ENCODE data around the gene TRAF3.
"Not testable (repeated sequence)": the region's sequence is repeated elsewhere in the genome, so short reads cannot be mapped to it uniquely, and the experiment has no call there.

The TRAF3 gene

DNA sequence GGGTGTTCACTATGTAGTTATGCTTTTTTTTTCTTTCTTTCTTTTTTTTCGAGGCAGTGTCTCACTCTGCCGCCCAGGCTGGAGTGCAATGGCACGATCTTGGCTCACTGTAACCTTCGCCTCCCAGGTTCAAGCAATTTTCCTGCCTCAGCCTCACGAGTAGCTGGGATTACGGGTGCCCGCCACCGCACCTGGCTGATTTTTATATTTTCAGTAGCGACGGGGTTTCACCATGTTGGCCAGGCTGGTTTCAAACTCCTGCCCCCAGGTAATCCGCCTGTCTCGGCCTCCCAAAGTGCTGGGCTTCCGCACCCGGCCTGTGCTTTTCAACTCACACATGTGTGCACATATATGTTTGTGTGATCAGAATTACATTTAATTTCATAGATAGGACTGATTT is 106.3 kb downstream of the TRAF3 start:
- no peak overlapping the region for H3K4me3 ChIP-seq (ENCODE audit: low read depth, low read length)

GRCh38 chr14:102885737-102886447 is 108.6 kb downstream of the TRAF3 start:
- no peak overlapping the region for H3K4me3 ChIP-seq (ENCODE audit: low read depth, low read length)

GRCh38 chr14:102888748-102889147 is 111.5 kb downstream of the TRAF3 start:
- no peak overlapping the region for H3K4me3 ChIP-seq (ENCODE audit: low read depth, low read length)

DNA sequence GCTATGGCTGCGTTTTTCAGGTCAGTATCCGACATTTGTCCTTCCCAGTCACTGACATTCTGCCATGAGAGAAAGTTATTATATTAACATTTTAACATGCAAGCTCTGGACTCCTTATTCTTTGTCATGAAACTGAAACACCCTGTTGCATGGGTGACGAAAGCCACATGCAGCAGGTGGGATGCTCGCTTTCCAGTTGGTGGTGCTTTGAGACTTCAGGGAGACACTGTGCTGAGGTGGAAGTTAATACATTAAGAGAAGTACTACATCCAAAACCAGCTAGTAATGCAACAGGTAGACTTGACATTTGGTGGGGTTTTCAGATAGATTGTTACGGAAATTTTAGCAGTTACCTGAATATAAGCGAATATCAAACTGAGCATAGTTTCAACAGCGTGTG is 112.4 kb downstream of the TRAF3 start:
- no peak overlapping the region for H3K4me3 ChIP-seq (ENCODE audit: low read depth, low read length)

- H3K4me3 ChIP-seq (ENCODE audit: low read depth, low read length) = no peak overlapping the region
Observed at GRCh38 chr14:102891111-102891510, 113.9 kb downstream of the TRAF3 start.

GRCh38 chr14:102891556-102891955 is 114.3 kb downstream of the TRAF3 start:
- no peak overlapping the region for H3K4me3 ChIP-seq (ENCODE audit: low read depth, low read length)

DNA sequence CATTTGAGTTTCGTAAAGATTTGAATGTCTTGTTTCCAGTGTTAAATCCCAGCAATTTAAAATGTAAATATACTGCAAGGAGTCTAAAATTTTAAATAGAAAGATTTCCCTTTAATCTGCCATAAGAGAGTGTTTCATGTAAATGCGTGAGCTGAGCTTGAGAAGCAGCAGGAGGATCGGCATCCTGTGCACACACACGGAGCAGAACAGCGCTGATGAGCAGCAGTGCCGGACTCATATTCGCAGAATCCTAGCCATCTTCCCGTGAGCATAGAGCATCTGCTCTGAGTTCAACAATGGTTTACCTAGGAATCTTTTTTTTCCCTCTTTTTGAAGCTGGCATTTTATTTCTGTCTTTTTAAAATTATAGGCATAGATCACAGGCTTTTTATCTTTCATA is 115.4 kb downstream of the TRAF3 start:
- H3K4me3 ChIP-seq (ENCODE audit: low read depth, low read length) = no peak overlapping the region

- no peak overlapping the region for H3K4me3 ChIP-seq (ENCODE audit: low read depth, low read length)
Observed at GRCh38 chr14:102893452-102893851, 116.2 kb downstream of the TRAF3 start.

- not testable (repeated sequence) for H3K4me3 ChIP-seq (ENCODE audit: low read depth, low read length)
Observed at GRCh38 chr14:102896735-102897134, 119.5 kb downstream of the TRAF3 start.

DNA sequence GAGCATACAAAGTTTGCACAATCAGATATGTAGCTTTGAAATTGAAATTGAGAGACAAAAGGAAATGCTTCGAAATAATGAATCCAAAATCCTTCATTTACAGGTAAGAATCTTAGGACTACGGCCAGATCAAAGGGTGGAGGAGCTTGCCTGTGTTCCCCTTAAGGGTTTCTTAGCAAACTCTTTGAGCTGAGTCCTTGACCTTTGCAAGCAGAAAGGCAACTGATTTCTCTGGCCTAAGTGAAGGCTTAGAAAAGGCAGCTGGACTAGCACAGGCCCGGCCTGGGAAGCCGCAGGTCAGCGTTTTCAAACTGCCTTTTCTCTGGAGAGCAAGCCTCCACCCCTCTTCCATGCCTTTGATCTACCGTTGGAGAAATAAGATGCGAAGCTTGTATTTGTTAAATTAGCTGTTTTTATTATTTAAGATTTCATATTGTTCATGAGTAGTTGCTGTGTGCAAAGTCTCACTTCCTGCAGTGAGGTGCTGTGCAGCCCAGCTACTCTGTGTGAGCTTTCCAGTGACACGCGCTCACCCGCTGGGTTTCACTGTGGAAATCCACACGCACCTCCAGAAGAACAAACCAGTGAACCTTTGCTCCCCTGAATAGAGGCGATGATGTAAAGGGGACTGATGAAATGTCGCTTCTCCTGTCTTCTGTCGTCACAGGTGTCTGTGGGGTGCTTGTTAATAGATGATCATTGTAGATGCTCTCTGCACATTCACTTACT is 120.2 kb downstream of the TRAF3 start:
- no peak overlapping the region for H3K4me3 ChIP-seq (ENCODE audit: low read depth, low read length)

DNA sequence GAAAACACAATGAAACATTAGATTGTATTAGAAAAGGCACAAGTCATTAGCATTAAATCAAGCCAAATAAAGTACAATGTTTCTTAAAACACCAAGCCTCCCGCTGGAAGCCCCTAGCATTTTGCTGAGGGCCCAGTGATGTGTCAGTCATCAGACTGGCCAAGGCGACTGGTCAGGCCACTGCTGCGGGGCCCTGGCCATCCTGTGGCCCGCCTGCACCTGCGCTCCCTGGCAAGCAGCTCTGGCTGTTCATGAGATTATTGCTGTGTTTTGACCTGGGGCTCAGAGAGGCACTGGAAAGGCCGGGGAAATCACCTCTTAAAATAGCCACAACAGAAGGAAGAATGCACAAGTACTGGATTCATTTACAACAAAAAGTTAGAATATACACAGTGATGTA is 121.0 kb downstream of the TRAF3 start:
- no peak overlapping the region for H3K4me3 ChIP-seq (ENCODE audit: low read depth, low read length)

DNA sequence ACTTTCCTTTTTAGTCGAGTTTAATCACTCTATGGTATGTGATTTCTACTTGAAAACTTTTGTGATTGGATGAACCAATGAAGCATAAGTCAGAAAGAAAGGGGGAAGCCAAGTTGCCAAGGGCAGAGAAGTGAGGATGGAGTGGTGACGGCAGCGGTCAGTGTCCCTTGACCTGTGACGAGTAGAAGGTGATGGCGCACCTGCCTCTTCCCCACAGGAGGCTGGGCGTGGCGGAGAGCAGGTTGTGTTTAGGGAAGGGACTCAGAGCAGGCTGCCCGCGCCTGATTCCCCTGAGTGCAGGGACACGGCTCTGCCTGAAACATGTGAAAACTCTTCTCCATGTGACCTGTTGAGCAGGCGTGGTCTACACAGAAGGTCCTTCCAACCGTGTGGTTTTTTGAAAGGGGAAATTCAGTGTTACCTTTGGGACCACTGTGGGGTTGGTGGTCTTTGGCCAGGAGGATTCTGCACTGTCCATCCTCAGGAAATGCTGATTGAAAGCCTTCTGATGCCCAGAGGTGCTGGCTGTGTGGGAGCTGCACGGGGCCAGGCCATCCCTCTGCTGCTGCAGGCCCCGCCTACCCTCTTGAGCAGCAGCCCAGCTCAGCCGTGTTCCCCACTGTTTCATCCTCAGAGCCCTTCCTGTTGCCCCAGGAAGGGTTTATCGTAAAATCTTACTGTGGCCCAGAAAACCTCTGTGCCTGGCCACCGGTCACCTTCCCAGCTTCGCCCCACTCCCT is 121.7 kb downstream of the TRAF3 start:
- H3K4me3 ChIP-seq (ENCODE audit: low read depth, low read length) = no peak overlapping the region

- H3K4me3 ChIP-seq (ENCODE audit: low read depth, low read length) = no peak overlapping the region
Observed at GRCh38 chr14:102899516-102899900, 122.3 kb downstream of the TRAF3 start.

DNA sequence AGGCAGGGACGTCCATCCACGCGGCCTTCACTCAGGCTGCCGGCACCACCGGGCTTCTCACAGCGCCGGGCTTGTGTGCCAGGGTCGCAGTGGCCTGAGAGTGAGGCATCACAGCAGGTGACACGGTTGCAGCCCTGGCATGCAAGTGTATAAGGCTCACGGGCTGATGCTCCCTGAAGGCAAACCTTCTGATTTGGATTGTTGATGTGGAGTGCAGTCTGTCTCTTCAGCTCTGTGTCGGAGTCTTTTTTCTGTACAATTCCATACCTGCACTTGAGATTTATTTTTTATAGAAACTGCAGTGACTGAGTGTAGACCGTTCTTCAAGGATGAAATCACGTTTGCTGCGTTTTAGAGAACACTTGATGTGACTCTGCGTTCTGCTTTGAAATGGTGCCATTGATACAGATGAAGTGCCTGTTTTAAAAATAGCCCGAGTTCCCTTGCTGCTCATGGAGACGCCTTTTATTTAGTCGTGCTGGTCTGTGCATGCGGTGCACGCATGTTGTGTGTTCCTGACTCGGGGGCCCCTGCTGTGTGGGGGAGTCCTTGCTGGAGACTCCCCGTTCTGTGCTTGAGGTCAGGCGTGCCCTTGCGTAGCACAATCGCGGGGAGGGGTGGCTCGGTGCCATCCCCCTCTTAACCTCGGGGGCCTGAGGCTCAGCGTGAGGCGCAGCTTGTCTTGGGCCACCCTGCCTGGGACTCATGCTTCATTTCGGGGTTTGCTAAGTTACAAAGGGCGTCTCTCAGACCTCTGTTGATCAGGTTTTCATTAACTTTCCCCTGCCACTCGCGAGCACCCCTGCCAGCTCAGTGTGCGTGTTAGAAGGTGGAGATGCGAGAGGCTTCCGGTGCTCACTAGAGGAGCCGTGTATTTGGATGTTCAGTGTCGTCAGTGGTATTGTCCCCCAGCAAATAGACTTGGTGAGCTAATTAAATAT is 123.7 kb downstream of the TRAF3 start:
- H3K4me3 ChIP-seq (ENCODE audit: low read depth, low read length) = no peak overlapping the region

GRCh38 chr14:102901633-102902032 is 124.4 kb downstream of the TRAF3 start:
- no peak overlapping the region for H3K4me3 ChIP-seq (ENCODE audit: low read depth, low read length)

DNA sequence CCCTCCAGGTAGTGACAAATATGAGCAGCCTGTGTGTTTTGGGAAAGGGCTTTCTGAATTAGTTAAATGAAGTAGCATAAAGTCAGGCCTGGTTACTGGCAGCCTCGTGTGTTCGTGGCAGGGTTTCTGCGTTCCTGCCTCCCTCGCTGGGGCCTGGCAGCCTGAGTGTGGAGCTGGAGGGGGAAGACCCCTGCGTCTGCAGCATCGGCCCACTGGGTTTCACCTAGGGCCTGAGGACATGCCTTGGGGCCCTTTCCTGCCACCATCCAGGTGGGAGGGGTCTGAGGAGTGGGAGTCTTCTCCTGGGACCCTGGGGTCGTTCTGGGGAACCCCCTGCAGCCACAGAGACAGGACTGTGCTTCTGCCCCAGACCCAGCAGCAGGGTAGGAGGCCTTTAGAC is 124.8 kb downstream of the TRAF3 start:
- H3K4me3 ChIP-seq (ENCODE audit: low read depth, low read length) = no peak overlapping the region

DNA sequence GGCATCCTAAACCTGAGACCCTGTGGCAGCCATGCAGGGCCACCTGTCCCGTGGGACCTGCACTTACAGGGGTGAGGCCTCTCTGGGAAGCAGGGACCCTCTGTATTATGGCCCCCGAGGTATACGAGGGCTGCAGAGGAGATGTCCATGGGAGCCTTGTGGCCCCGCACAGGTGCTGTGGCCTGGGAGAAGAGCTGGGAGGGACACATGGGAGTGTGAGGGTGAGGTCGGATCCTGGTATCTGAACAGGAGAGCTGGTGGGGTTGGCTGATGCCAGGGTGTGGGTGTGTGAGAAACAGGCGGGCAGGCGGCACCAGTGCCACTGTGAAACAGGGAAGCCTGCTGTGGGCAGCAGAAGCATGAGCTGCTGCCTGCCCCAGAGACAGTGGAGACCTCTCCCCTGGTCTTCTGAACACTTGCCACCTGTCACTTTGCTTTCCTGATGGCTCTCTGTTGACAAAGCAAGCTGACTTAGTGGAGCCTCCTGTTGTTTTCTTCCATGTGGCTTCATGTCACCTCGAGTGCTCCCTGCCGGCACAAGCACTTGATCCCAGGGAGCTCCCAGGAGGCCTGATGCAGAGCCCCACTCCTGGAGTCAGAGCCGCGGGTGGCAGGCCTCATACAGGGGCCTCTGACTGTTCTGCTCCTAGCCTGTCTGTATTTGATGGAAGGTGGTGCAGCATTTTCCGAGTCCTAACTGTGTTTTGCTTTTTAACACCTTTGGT is 125.4 kb downstream of the TRAF3 start:
- H3K4me3 ChIP-seq (ENCODE audit: low read depth, low read length) = no peak overlapping the region

DNA sequence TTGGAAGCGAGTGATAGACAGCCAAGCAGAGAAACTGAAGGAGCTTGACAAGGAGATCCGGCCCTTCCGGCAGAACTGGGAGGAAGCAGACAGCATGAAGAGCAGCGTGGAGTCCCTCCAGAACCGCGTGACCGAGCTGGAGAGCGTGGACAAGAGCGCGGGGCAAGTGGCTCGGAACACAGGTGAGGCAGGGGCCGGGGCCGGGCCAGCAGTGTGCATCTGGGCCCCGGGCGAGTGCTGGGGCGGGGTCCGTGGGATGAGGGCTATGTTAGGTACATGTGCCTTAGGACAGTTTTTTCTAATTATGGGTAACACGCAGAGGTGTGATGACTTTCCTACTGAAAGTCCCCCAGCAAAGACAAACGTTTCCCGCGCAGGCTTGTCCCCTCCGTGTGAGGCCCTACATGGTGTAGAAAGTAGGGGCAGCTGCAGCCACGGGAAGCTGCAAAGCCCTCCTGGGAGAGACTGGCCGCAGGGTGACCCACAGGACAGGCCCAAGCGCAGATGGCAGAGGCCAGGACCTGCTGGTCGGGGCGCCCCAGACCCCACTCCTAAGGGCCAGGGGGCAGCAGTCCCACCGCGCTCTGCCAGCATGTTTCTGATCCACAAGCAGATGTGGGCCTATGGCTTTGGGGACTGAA is 126.1 kb downstream of the TRAF3 start:
- no peak overlapping the region for H3K4me3 ChIP-seq (ENCODE audit: low read depth, low read length)

DNA sequence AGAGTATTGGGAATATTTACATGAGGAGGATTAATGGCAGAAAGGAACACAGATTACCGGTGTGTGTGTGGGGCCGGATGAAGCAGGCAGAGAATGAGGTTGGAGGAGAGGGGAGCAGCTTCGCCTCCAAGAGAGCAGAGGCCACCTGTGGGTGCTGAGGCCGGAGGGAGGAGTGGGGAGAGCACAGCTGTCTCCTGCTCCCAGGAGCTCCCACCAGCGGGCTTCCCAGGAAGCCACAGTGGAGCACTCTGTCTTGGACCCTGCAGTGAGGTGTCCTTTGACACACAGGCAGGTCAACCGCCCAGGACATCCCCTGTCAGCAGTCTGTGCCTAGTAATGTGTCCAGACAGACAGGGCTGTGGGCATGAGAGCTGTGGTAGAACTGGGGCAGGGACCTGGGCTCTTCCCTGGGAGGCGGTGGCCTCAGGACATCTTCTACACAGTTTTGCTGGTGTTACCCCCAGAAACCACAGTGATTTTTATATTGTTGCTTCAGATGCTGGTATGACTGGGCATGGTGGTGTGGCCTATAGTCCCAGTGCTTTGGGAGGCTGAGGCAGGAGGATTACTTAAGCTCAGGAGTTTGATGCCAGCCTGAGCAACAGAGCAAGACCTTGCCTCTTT is 126.8 kb downstream of the TRAF3 start:
- no peak overlapping the region for H3K4me3 ChIP-seq (ENCODE audit: low read depth, low read length)

Data from iPS-11a (cell line).